Measurements from ENCODE around the gene TAGAP.
A peak's percentile ranks its signal among the peaks of the same experiment; 100 is the strongest.

DNA sequence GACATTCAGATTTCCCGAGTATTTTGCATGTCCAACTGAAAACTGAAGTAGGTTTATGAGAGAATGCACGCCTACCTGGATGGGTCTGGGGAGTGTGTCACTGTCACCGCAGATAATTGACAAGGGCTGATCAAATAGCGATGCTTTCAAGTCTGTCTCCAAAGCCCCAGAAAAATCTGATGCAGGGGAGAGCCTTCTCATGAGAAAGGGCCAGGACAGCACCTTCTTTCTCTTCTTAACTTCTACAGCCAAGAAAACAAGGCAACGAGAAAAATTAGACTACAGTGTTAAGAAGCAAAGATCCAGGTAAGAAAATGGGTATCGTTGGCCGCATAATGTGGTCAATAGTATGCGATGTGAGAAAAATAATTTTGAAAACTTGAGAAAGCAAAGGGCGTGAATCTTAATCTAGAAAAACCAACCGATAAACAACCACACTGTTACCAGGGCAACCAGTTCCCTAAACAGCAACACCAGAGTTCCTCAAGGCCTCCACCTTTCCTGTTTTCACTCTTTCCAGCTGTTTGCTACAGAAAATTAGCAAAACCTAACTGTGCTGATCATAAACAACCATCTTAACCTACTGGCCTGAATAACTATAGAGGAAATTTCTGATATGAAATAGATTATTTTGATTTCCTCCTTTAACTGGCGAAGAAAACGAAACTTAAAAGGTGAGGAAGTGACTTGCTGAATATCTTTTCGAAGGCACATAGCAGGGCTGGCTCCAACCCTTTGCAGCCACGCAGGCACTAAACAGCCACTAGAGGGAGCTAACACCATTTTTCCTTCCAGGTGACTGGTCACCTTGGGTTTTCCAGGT, 2.6 kb downstream of the TAGAP start:
- no peak for TF ChIP-seq POLR2A (IDR thresholded peaks at IDR 0.05; ENCODE audit: low read depth, low read length)
- TF ChIP-seq, protein P1, sequence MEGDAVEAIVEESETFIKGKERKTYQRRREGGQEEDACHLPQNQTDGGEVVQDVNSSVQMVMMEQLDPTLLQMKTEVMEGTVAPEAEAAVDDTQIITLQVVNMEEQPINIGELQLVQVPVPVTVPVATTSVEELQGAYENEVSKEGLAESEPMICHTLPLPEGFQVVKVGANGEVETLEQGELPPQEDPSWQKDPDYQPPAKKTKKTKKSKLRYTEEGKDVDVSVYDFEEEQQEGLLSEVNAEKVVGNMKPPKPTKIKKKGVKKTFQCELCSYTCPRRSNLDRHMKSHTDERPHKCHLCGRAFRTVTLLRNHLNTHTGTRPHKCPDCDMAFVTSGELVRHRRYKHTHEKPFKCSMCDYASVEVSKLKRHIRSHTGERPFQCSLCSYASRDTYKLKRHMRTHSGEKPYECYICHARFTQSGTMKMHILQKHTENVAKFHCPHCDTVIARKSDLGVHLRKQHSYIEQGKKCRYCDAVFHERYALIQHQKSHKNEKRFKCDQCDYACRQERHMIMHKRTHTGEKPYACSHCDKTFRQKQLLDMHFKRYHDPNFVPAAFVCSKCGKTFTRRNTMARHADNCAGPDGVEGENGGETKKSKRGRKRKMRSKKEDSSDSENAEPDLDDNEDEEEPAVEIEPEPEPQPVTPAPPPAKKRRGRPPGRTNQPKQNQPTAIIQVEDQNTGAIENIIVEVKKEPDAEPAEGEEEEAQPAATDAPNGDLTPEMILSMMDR (IDR thresholded peaks at IDR 0.05; ENCODE audit: extremely low read depth in 1 of 2, insufficient read depth in 1 of 2, low read depth in 1 of 2, low read length in 2 of 2): peak; percentile 93 to 96
- TF ChIP-seq EZH2 (IDR thresholded peaks at IDR 0.05; ENCODE audit: borderline replicate concordance, low read depth, low read length, severe bottlenecking): no peak
- TF ChIP-seq, protein P2, sequence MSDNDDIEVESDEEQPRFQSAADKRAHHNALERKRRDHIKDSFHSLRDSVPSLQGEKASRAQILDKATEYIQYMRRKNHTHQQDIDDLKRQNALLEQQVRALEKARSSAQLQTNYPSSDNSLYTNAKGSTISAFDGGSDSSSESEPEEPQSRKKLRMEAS (IDR thresholded peaks at IDR 0.05; ENCODE audit: insufficient read depth, insufficient read length): no peak
